Stimulated activated memory B cell treated with anti-CD40 and anti-IgM and Interleukin-4, amounts not matched to agents 10 μg/mL and 1 μg/mL and 100 μg/mL, for 72 hours (primary cell): ENCODE measurements around the gene KRTAP12-4.
"Not testable (repeated sequence)": the region's sequence is repeated elsewhere in the genome, so short reads cannot be mapped to it uniquely, and the experiment has no call there.

Experiments
- ATAC-seq: fragments of 150-1000 bp; cut with Tn5 transposase; 2 replicates; pipeline ENCODE4 v1.10.0; 2021
- H3K27ac Mint-ChIP-seq: one replicate; pipeline ENCODE4 v1.8.0; 2022; ENCODE audit warnings: mild to moderate bottlenecking, mixed read lengths
- H3K27me3 Mint-ChIP-seq: one replicate; pipeline ENCODE4 v1.8.0; 2022; ENCODE audit warnings: mixed read lengths
- H3K36me3 Mint-ChIP-seq: one replicate; pipeline ENCODE4 v1.8.0; 2022; ENCODE audit warnings: mixed read lengths
- H3K4me1 Mint-ChIP-seq: one replicate; pipeline ENCODE4 v1.8.0; 2022; ENCODE audit warnings: mixed read lengths
- H3K4me3 Mint-ChIP-seq: one replicate; pipeline ENCODE4 v1.8.0; 2022; ENCODE audit warnings: mild to moderate bottlenecking, moderate library complexity, mixed read lengths
- H3K9me3 Mint-ChIP-seq: one replicate; pipeline ENCODE4 v1.8.0; 2022; ENCODE audit warnings: mixed read lengths

KRTAP12-4 gene

GRCh38 chr21:44677881-44678280 is 23.4 kb upstream of the KRTAP12-4 start:
- peaks cover 2% of the 10 kb centered on the region for H3K9me3 Mint-ChIP-seq
- no peaks in the 10 kb centered on the region for H3K36me3 Mint-ChIP-seq
- ATAC-seq, result no peak
- H3K27ac Mint-ChIP-seq, result no peak overlapping the region
- no peaks in the 10 kb centered on the region for H3K4me1 Mint-ChIP-seq
- no peak overlapping the region for H3K4me3 Mint-ChIP-seq
- peaks cover 46% of the 10 kb centered on the region for H3K27me3 Mint-ChIP-seq

- peaks cover 14% of the 10 kb centered on the region for H3K9me3 Mint-ChIP-seq
- no peaks in the 10 kb centered on the region for H3K36me3 Mint-ChIP-seq
- H3K27me3 Mint-ChIP-seq, result peaks cover 43% of the 10 kb centered on the region
- no peak overlapping the region for H3K4me3 Mint-ChIP-seq
- H3K27ac Mint-ChIP-seq, result no peak overlapping the region
- H3K4me1 Mint-ChIP-seq, result no peaks in the 10 kb centered on the region
- no peak for ATAC-seq
Observed at GRCh38 chr21:44671911-44672310, 17.5 kb upstream of the KRTAP12-4 start.

- ATAC-seq, result no peak
- no peak overlapping the region for H3K27ac Mint-ChIP-seq
- no peak overlapping the region for H3K4me3 Mint-ChIP-seq
- peaks cover 14% of the 10 kb centered on the region for H3K9me3 Mint-ChIP-seq
- H3K27me3 Mint-ChIP-seq, result peaks cover 54% of the 10 kb centered on the region
- H3K36me3 Mint-ChIP-seq, result no peaks in the 10 kb centered on the region
- no peaks in the 10 kb centered on the region for H3K4me1 Mint-ChIP-seq
Observed at GRCh38 chr21:44670642-44671432, 16.4 kb upstream of the KRTAP12-4 start.

- Mint-ChIP-seq H3K36me3 (no peaks in the 10 kb centered on the region), H3K9me3 (peaks cover 10% of the 10 kb centered on the region), H3K4me3 (no peak overlapping the region), H3K27me3 (peaks cover 49% of the 10 kb centered on the region), H3K27ac (no peak overlapping the region), H3K4me1 (no peaks in the 10 kb centered on the region)
- ATAC-seq, result no peak
Observed at GRCh38 chr21:44667612-44668011, 13.2 kb upstream of the KRTAP12-4 start.

GRCh38 chr21:44666401-44667320 is 12.2 kb upstream of the KRTAP12-4 start, which contains the start of gene KRTAP12-2:
TSS of gene KRTAP12-2 (minus strand) at chr21:44666927. CDS start at chr21:44666886, 41 bp downstream.
- Mint-ChIP-seq H3K27me3 (peaks cover 47% of the 10 kb centered on the region), H3K27ac (no peak within 1 kb of the TSS), H3K4me3 (no peak within 1 kb of the TSS), H3K9me3 (peaks cover 15% of the 10 kb centered on the region), H3K36me3 (peaks cover under 1% of the 10 kb centered on the region), H3K4me1 (no peaks in the 10 kb centered on the region)
- peak; percentile 16 for ATAC-seq

GRCh38 chr21:44664691-44665090 is 10.2 kb upstream of the KRTAP12-4 start:
- no peak overlapping the region for H3K4me3 Mint-ChIP-seq
- peaks cover 54% of the 10 kb centered on the region for H3K27me3 Mint-ChIP-seq
- H3K9me3 Mint-ChIP-seq, result peaks cover 11% of the 10 kb centered on the region
- peaks cover 5% of the 10 kb centered on the region for H3K36me3 Mint-ChIP-seq
- H3K4me1 Mint-ChIP-seq, result no peaks in the 10 kb centered on the region
- H3K27ac Mint-ChIP-seq, result no peak overlapping the region
- no peak for ATAC-seq

GRCh38 chr21:44661567-44661966 is 7.1 kb upstream of the KRTAP12-4 start:
- not testable (repeated sequence) for H3K27ac Mint-ChIP-seq, H3K4me3 Mint-ChIP-seq, ATAC-seq, H3K36me3 Mint-ChIP-seq, H3K4me1 Mint-ChIP-seq
- H3K9me3 Mint-ChIP-seq, result peaks cover 14% of the 10 kb centered on the region
- peaks cover 58% of the 10 kb centered on the region for H3K27me3 Mint-ChIP-seq

GRCh38 chr21:44658913-44659595 is 4.6 kb upstream of the KRTAP12-4 start:
- peaks cover 5% of the 10 kb centered on the region for H3K36me3 Mint-ChIP-seq
- H3K4me1 Mint-ChIP-seq, result no peaks in the 10 kb centered on the region
- H3K27me3 Mint-ChIP-seq, result peaks cover 54% of the 10 kb centered on the region
- H3K27ac Mint-ChIP-seq, result no peak overlapping the region
- no peak overlapping the region for H3K4me3 Mint-ChIP-seq
- no peak for ATAC-seq
- H3K9me3 Mint-ChIP-seq, result peaks cover 17% of the 10 kb centered on the region

- ATAC-seq, result no peak
- Mint-ChIP-seq H3K27me3 (peaks cover 60% of the 10 kb centered on the region), H3K9me3 (peaks cover 17% of the 10 kb centered on the region), H3K4me1 (no peaks in the 10 kb centered on the region), H3K4me3 (no peak overlapping the region), H3K27ac (no peak overlapping the region), H3K36me3 (peaks cover 5% of the 10 kb centered on the region)
Observed at GRCh38 chr21:44658541-44658910, 4.1 kb upstream of the KRTAP12-4 start.

GRCh38 chr21:44657635-44658540 is 3.4 kb upstream of the KRTAP12-4 start, which contains the start of gene KRTAP12-3:
TSS of gene KRTAP12-3 (plus strand) at chr21:44657932. CDS start at chr21:44657980, 48 bp downstream.
- H3K27me3 Mint-ChIP-seq, result peaks cover 66% of the 10 kb centered on the region
- no peak within 1 kb of the TSS for H3K27ac Mint-ChIP-seq
- no peak for ATAC-seq
- H3K4me3 Mint-ChIP-seq, result no peak within 1 kb of the TSS
- H3K36me3 Mint-ChIP-seq, result peaks cover 5% of the 10 kb centered on the region
- peaks cover 17% of the 10 kb centered on the region for H3K9me3 Mint-ChIP-seq
- no peaks in the 10 kb centered on the region for H3K4me1 Mint-ChIP-seq

- Mint-ChIP-seq H3K27me3 (peaks cover 76% of the 10 kb centered on the region), H3K9me3 (peaks cover 12% of the 10 kb centered on the region), H3K4me1 (no peaks in the 10 kb centered on the region), H3K4me3 (no peak overlapping the region), H3K36me3 (peaks cover 5% of the 10 kb centered on the region), H3K27ac (no peak overlapping the region)
- ATAC-seq, result no peak
Observed at GRCh38 chr21:44656868-44657267, 2.4 kb upstream of the KRTAP12-4 start.

GRCh38 chr21:44653656-44654575 is 543 bp downstream of the KRTAP12-4 start:
- Mint-ChIP-seq H3K9me3 (peaks cover 9% of the 10 kb centered on the region), H3K4me3 (no peak overlapping the region), H3K27me3 (peaks cover 70% of the 10 kb centered on the region), H3K36me3 (no peaks in the 10 kb centered on the region), H3K4me1 (no peaks in the 10 kb centered on the region), H3K27ac (no peak overlapping the region)
- ATAC-seq, result no peak

- Mint-ChIP-seq H3K27ac (no peak overlapping the region), H3K27me3 (peaks cover 69% of the 10 kb centered on the region), H3K4me1 (no peaks in the 10 kb centered on the region), H3K36me3 (no peaks in the 10 kb centered on the region), H3K4me3 (no peak overlapping the region), H3K9me3 (peaks cover 9% of the 10 kb centered on the region)
- ATAC-seq, result no peak
Observed at GRCh38 chr21:44653123-44653522, 1.3 kb downstream of the KRTAP12-4 start.
